ENCODE data around the gene PPP2R5E.
"Not testable (repeated sequence)": the region's sequence is repeated elsewhere in the genome, so short reads cannot be mapped to it uniquely, and the experiment has no call there.

Gene PPP2R5E

GRCh38 chr14:63522511-63522910, 20.7 kb downstream of the PPP2R5E start:
- DNase-seq (ENCODE audit: low read depth in 3 of 3) = not testable (repeated sequence)

- DNase-seq (ENCODE audit: low read depth in 3 of 3) = no peak
Observed at GRCh38 chr14:63517354-63517753, 25.8 kb downstream of the PPP2R5E start.

- no peak for DNase-seq (ENCODE audit: low read depth in 3 of 3)
Observed at GRCh38 chr14:63515240-63515639, 27.9 kb downstream of the PPP2R5E start.

- no peak for DNase-seq (ENCODE audit: low read depth in 3 of 3)
Observed at GRCh38 chr14:63513756-63514155, 29.4 kb downstream of the PPP2R5E start.

GRCh38 chr14:63512861-63513260, 30.3 kb downstream of the PPP2R5E start:
- DNase-seq (ENCODE audit: low read depth in 3 of 3) = no peak

GRCh38 chr14:63510538-63510937, 32.6 kb downstream of the PPP2R5E start:
- DNase-seq (ENCODE audit: low read depth in 3 of 3) = no peak

- no peak for DNase-seq (ENCODE audit: low read depth in 3 of 3)
Observed at GRCh38 chr14:63508033-63508432, 35.1 kb downstream of the PPP2R5E start.

- DNase-seq (ENCODE audit: low read depth in 3 of 3) = no peak
Observed at GRCh38 chr14:63504648-63505047, 38.5 kb downstream of the PPP2R5E start.

GRCh38 chr14:63501429-63501828, 41.7 kb downstream of the PPP2R5E start:
- no peak for DNase-seq (ENCODE audit: low read depth in 3 of 3)

- no peak for DNase-seq (ENCODE audit: low read depth in 3 of 3)
Observed at GRCh38 chr14:63499701-63500250, 43.4 kb downstream of the PPP2R5E start.

- DNase-seq (ENCODE audit: low read depth in 3 of 3) = no peak
Observed at GRCh38 chr14:63496837-63497400, 46.3 kb downstream of the PPP2R5E start.

- no peak for DNase-seq (ENCODE audit: low read depth in 3 of 3)
Observed at GRCh38 chr14:63493246-63493645, 49.9 kb downstream of the PPP2R5E start.

GRCh38 chr14:63492391-63492790, 50.8 kb downstream of the PPP2R5E start:
- DNase-seq (ENCODE audit: low read depth in 3 of 3) = no peak

GRCh38 chr14:63487724-63488123, 55.5 kb downstream of the PPP2R5E start:
- DNase-seq (ENCODE audit: low read depth in 3 of 3) = no peak

GRCh38 chr14:63486738-63487137, 56.4 kb downstream of the PPP2R5E start:
- DNase-seq (ENCODE audit: low read depth in 3 of 3) = no peak

- DNase-seq (ENCODE audit: low read depth in 3 of 3) = no peak
Observed at GRCh38 chr14:63483315-63483714, 59.9 kb downstream of the PPP2R5E start.

GRCh38 chr14:63480599-63480998, 62.6 kb downstream of the PPP2R5E start:
- DNase-seq (ENCODE audit: low read depth in 3 of 3) = no peak

- DNase-seq (ENCODE audit: low read depth in 3 of 3) = no peak
Observed at GRCh38 chr14:63478437-63478852, 64.7 kb downstream of the PPP2R5E start.

- no peak for DNase-seq (ENCODE audit: low read depth in 3 of 3)
Observed at GRCh38 chr14:63478010-63478409, 65.2 kb downstream of the PPP2R5E start.

- no peak for DNase-seq (ENCODE audit: low read depth in 3 of 3)
Observed at GRCh38 chr14:63477556-63477955, 65.6 kb downstream of the PPP2R5E start.

- no peak for DNase-seq (ENCODE audit: low read depth in 3 of 3)
Observed at GRCh38 chr14:63475761-63476160, 67.4 kb downstream of the PPP2R5E start.

- no peak for DNase-seq (ENCODE audit: low read depth in 3 of 3)
Observed at GRCh38 chr14:63474844-63475243, 68.3 kb downstream of the PPP2R5E start.

GRCh38 chr14:63474111-63474510, 69.1 kb downstream of the PPP2R5E start:
- no peak for DNase-seq (ENCODE audit: low read depth in 3 of 3)
